Neural cell (in vitro differentiated cells): ENCODE results near the gene C19orf67.

Source experiments
- CTCF ChIP-seq: fragments of 450-650 bp; IDR thresholded peaks from 2 replicates; pipeline ENCODE4 v1.5.1; 2014; ENCODE audit warnings: antibody characterized with exemption, mild to moderate bottlenecking, moderate library complexity; ENCODE audit not compliant: poor library complexity, severe bottlenecking
- SMC3 ChIP-seq: fragments of 450-650 bp; conservative IDR thresholded peaks from 2 replicates; pipeline ENCODE4 v1.6.1; 2014; ENCODE audit warnings: antibody characterized with exemption, mild to moderate bottlenecking, moderate library complexity; ENCODE audit not compliant: poor library complexity
- TAF1 ChIP-seq: IDR thresholded peaks from 2 replicates; pipeline ENCODE4 v1.6.1; 2012; ENCODE audit warnings: low read depth

GRCh38 chr19:14115756-14116155 lies 30.2 kb upstream of the C19orf67 start:
- no peak for TF ChIP-seq TAF1
- TF ChIP-seq CTCF, result no peak
- no peak for TF ChIP-seq SMC3
